Natural killer cell treated with Interleukin-12 subunit alpha and Interleukin-12 subunit beta and Interleukin-15 and Interleukin-18, amount 100 ng/mL, for 72 hours (primary cell): Measurements from ENCODE around the gene TRAPPC1. TPM values are rescaled to one million over a fixed set of nuclear protein-coding genes. Genes with fewer than 3 reads are reported as not detected.

ENCODE experiments used
- ATAC-seq, 2 donors: fragments of 150-1000 bp; cut with Tn5 transposase in 1 of 2; sonication (Bioruptor Pico), chemical (Tn5 transposase) in 1 of 2; 2 replicates each; pipeline ENCODE4 v1.10.0; 2021
- DNase-seq: peaks from one replicate; pipeline ENCODE4 v3.0.0; 2022; ENCODE audit warnings: low spot score
- H3K27ac Mint-ChIP-seq, 2 donors: 1 replicate in 1 of 2; 2 replicates in 1 of 2; pipeline ENCODE4 v1.8.0; 2022; ENCODE audit warnings: mixed read lengths in 2 of 2, mild to moderate bottlenecking in 1 of 2, moderate library complexity in 1 of 2
- H3K27me3 Mint-ChIP-seq, 2 donors: 1 replicate in 1 of 2; 2 replicates in 1 of 2; pipeline ENCODE4 v1.8.0; 2022; ENCODE audit warnings: mixed read lengths in 2 of 2
- H3K36me3 Mint-ChIP-seq: one replicate; pipeline ENCODE4 v1.8.0; 2022; ENCODE audit warnings: mixed read lengths
- H3K4me1 Mint-ChIP-seq, 2 donors: 1 replicate in 1 of 2; 2 replicates in 1 of 2; pipeline ENCODE4 v1.8.0; 2022; ENCODE audit warnings: low read depth in 2 of 2, mixed read lengths in 2 of 2, mild to moderate bottlenecking in 1 of 2
- H3K4me3 Mint-ChIP-seq: one replicate; pipeline ENCODE4 v1.8.0; 2022; ENCODE audit warnings: mixed read lengths
- H3K9me3 Mint-ChIP-seq: 2 replicates; pipeline ENCODE4 v1.8.0; 2022; ENCODE audit warnings: mixed read lengths
- total RNA-seq, 2 donors: library from RNA; stranded (reverse); gene quantifications; one replicate each; pipeline ENCODE4 v1.2.3, GENCODE V29; 2022

Gene TRAPPC1
- total RNA-seq, 2 donors from 2014 or later = 162 to 217 TPM

- H3K27ac Mint-ChIP-seq = no peak overlapping the region
- no peaks in the 10 kb centered on the region for H3K27me3 Mint-ChIP-seq
- no peaks in the 10 kb centered on the region for H3K9me3 Mint-ChIP-seq
- DNase-seq = peak; percentile 75
- no peak overlapping the region for H3K4me3 Mint-ChIP-seq
- H3K36me3 Mint-ChIP-seq = peaks cover 5% of the 10 kb centered on the region
- ATAC-seq = peak; percentile 45 to 64
- H3K4me1 Mint-ChIP-seq = peaks cover 0 to 6% of the 10 kb centered on the region in 2 donors
Measured at GRCh38 chr17:7885367-7886226, 46.1 kb downstream of the TRAPPC1 start.

DNA sequence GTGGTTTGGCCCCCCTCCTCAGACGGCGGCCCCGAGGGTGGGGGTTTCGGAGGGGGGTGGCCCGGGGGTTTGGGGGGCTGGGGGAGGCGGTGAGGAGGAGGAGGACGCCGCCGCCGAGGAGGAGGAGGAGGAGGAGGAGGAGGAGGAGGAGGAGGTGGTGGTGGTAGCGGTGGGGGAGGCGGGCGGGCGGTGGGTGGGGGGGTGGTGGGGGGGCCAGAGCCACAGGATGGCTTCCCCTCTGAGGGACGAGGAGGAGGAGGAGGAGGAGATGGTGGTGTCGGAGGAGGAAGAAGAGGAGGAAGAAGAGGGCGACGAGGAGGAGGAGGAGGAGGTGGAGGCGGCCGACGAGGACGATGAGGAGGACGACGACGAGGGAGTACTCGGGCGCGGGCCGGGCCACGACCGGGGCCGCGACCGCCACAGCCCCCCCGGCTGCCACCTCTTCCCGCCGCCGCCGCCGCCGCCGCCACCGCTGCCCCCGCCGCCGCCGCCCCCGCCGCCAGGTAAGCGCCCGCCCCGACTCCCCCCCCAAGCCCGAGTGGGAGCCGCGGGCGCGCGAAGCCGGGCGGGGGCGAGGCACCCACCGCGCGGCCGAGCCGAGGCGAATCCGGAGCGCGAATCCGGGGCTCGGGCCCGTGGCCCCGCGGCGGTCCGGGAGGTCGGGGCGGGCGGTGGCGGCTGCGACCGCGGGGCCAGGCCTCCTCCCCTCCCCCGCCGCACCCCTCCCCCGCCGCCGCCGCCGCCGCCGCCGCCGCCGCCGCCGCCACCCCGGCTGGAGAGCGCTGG, 47.0 kb downstream of the TRAPPC1 start:
- DNase-seq (no peak), ATAC-seq (peak; percentile 1)
- no peaks in the 10 kb centered on the region for H3K27me3 Mint-ChIP-seq
- no peaks in the 10 kb centered on the region for H3K9me3 Mint-ChIP-seq
- no peaks in the 10 kb centered on the region for H3K36me3 Mint-ChIP-seq
- peaks cover 0 to 6% of the 10 kb centered on the region in 2 donors for H3K4me1 Mint-ChIP-seq
- H3K4me3 Mint-ChIP-seq = peak overlapping the region; percentile 66
- no peak overlapping the region for H3K27ac Mint-ChIP-seq

DNA sequence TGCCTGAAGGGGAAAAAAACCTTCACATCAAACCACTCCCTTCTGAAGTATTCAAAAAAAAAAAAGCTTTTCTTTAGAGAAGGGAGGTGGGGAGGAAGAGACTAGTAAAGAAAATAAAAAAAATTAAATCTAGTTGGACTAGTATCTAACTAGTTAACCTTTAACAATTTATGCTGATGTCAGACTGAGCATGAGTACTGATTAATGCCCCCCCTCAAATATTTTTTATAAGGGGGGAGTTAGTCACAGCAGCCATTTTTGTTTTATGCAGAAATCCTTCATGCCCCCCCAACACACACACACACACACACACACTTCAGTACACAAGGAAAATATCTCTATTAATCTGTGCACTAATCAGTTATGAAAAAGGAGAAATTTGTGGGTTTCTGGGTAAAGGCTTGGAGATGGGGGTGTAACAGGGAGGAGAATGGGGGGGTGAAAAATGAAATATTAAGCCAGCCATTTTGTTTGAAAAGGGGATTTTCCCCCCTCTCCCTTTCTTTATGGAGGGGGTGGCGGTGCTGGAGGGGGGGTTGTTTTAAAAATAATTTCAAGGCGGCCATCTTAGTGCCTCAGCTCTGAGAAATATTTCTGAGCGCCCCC, 47.9 kb downstream of the TRAPPC1 start:
- ATAC-seq (no peak), DNase-seq (no peak)
- Mint-ChIP-seq H3K27ac (peak overlapping the region in 1 of 2 donors; percentile 12), H3K9me3 (no peaks in the 10 kb centered on the region), H3K27me3 (no peaks in the 10 kb centered on the region), H3K4me3 (peak overlapping the region; percentile 69), H3K36me3 (no peaks in the 10 kb centered on the region), H3K4me1 (peaks cover 0 to 6% of the 10 kb centered on the region in 2 donors)

DNA sequence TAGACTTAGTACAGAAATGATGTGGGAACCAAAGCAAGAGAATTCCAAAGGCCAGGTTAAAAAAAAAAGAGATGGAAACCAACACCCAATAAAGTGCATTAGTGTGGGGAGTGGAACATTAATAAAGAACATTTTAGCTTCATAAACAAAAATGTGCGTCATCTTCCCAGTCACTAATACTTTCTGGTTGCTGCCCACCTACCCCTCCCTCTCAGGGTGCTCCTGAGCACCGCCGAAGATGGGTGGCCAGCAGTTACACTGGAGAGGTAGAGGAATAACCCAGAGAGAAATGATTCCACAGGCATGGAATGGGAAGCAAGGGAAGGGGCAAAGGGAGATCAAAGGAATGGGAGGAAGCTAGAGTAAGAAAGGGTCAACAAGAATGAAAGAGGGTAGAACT, 49.1 kb downstream of the TRAPPC1 start:
- peaks cover 0 to 6% of the 10 kb centered on the region in 2 donors for H3K4me1 Mint-ChIP-seq
- ATAC-seq = no peak
- H3K36me3 Mint-ChIP-seq = no peaks in the 10 kb centered on the region

DNA sequence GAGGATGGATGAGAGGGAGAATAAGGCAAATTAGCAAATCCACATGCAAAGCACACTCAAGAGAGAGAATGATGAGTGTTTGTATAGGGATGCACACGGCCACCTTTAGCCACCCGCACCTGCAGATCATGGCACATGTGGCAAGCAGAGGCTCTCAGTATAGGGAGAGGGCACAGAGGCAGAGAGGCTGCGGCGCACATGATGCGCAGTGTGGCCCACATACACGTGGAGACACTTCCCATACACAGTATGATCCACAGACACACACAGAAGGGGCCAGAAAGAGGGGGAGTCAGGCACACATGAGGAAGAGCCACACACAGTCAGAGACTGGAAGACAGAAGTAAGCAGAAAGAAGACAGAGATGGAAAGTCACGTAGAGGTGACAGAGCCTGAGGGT, 49.7 kb downstream of the TRAPPC1 start:
- DNase-seq (no peak), ATAC-seq (no peak)
- Mint-ChIP-seq H3K27ac (no peak overlapping the region), H3K36me3 (no peaks in the 10 kb centered on the region), H3K27me3 (no peaks in the 10 kb centered on the region), H3K9me3 (no peaks in the 10 kb centered on the region), H3K4me3 (no peak overlapping the region), H3K4me1 (peaks cover 0 to 6% of the 10 kb centered on the region in 2 donors)

More for the DNA sequence above, 49.1 kb downstream of the TRAPPC1 start:
- H3K27me3 Mint-ChIP-seq = no peaks in the 10 kb centered on the region
- no peak overlapping the region for H3K4me3 Mint-ChIP-seq
- no peak overlapping the region for H3K27ac Mint-ChIP-seq
- DNase-seq = no peak
- H3K9me3 Mint-ChIP-seq = no peaks in the 10 kb centered on the region

- H3K4me1 Mint-ChIP-seq = peaks cover 0 to 6% of the 10 kb centered on the region in 2 donors
- H3K9me3 Mint-ChIP-seq = no peaks in the 10 kb centered on the region
- no peaks in the 10 kb centered on the region for H3K27me3 Mint-ChIP-seq
- ATAC-seq (no peak), DNase-seq (no peak)
- H3K36me3 Mint-ChIP-seq = no peaks in the 10 kb centered on the region
- no peak overlapping the region for H3K27ac Mint-ChIP-seq
- no peak overlapping the region for H3K4me3 Mint-ChIP-seq
Measured at GRCh38 chr17:7881276-7882054, 50.3 kb downstream of the TRAPPC1 start.

Other genes starting within 250 kb of the TRAPPC1 start
- 100 to 1,000 TPM in 1 of 2 donors, 10 to 100 TPM in 1; 98.2 to 112 TPM for gene TP53, start 244.5 kb downstream of the TRAPPC1 start, total RNA-seq
- gene WRAP53, start 243.5 kb downstream of the TRAPPC1 start, total RNA-seq = 10 to 100 TPM; 19.4 to 48.2 TPM
- not detected for gene EFNB3, start 226.7 kb downstream of the TRAPPC1 start, total RNA-seq
- gene DNAH2, start 214.2 kb downstream of the TRAPPC1 start, total RNA-seq = under 1 TPM in 1 of 2 donors, not detected in 1; 0.10 TPM
- gene KDM6B, start 97.7 kb downstream of the TRAPPC1 start, total RNA-seq = 10 to 100 TPM; 52.0 to 67.6 TPM
- 1 to 10 TPM; 2.4 to 2.7 TPM for gene TMEM88, start 76.9 kb downstream of the TRAPPC1 start, total RNA-seq
- gene NAA38, start 74.4 kb downstream of the TRAPPC1 start, total RNA-seq = 100 to 1,000 TPM in 1 of 2 donors, 10 to 100 TPM in 1; 54.1 to 105 TPM
- gene CYB5D1, start 73.9 kb downstream of the TRAPPC1 start, total RNA-seq = 10 to 100 TPM; 11.3 to 12.9 TPM
- 100 to 1,000 TPM; 106 to 192 TPM for gene CHD3, start 43.2 kb downstream of the TRAPPC1 start, total RNA-seq
- gene RNF227, start 15.7 kb downstream of the TRAPPC1 start, total RNA-seq = 1 to 10 TPM; 2.5 to 4.7 TPM
- gene KCNAB3, start 2.1 kb downstream of the TRAPPC1 start, total RNA-seq = 10 to 100 TPM in 1 of 2 donors, 1 to 10 TPM in 1; 8.9 to 14.6 TPM
- gene CNTROB, start 260 bp upstream of the TRAPPC1 start, total RNA-seq = 10 to 100 TPM; 32.6 to 74.6 TPM
- gene GUCY2D, start 70.7 kb upstream of the TRAPPC1 start, total RNA-seq = not detected
- not detected for gene ALOX15B, start 107.1 kb upstream of the TRAPPC1 start, total RNA-seq
- gene ALOX12B, start 155.8 kb upstream of the TRAPPC1 start, total RNA-seq = under 1 TPM in 1 of 2 donors, not detected in 1; 0.62 TPM
- not detected for gene ALOXE3, start 186.6 kb upstream of the TRAPPC1 start, total RNA-seq
- not detected for gene HES7, start 192.2 kb upstream of the TRAPPC1 start, total RNA-seq
- 10 to 100 TPM; 16.9 to 42.7 TPM for gene PER1, start 220.5 kb upstream of the TRAPPC1 start, total RNA-seq
- 10 to 100 TPM; 54.6 to 73.0 TPM for gene VAMP2, start 231.0 kb upstream of the TRAPPC1 start, total RNA-seq
- gene TMEM107, start 244.4 kb upstream of the TRAPPC1 start, total RNA-seq = 10 to 100 TPM; 31.5 to 43.5 TPM